OCI-LY3 (cell line): Measurements from ENCODE around the gene DENND5A.
"Not testable (repeated sequence)": the region's sequence is repeated elsewhere in the genome, so short reads cannot be mapped to it uniquely, and the experiment has no call there.

Experiments used
- H2AFZ ChIP-seq: fragments of 200-600, 300-600 bp; shearing (Covaris generic); 2 replicates; pipeline ENCODE4 v1.6.0; 2014; ENCODE audit warnings: antibody characterized with exemption, low read depth, low read length
- H3K27ac ChIP-seq: fragments of 200-600, 300-600 bp; sonication (generic); 2 replicates; pipeline ENCODE4 v1.5.1; 2014; ENCODE audit warnings: mild to moderate bottlenecking, low read length, moderate library complexity, mixed read lengths
- H3K27me3 ChIP-seq: fragments of 200-600, 300-600 bp; sonication (generic); 2 replicates; pipeline ENCODE4 v1.6.1; 2014; ENCODE audit warnings: low read depth, low read length, mixed read lengths
- H3K36me3 ChIP-seq: fragments of 200-600, 300-600 bp; sonication (generic); replicated peaks from 2 replicates; pipeline ENCODE3; 2014; ENCODE audit warnings: low read depth, low read length, mixed read lengths
- H3K4me1 ChIP-seq: fragments of 300-600, 200-600 bp; sonication (generic); 2 replicates; pipeline ENCODE4 v1.6.1; 2014; ENCODE audit warnings: low read length, mixed read lengths
- H3K4me2 ChIP-seq: fragments of 200-600, 300-600 bp; sonication (generic); 2 replicates; pipeline ENCODE4 v1.6.1; 2014; ENCODE audit warnings: low read length, mixed read lengths
- H3K4me3 ChIP-seq: fragments of 300-600, 200-600 bp; sonication (generic); 2 replicates; pipeline ENCODE4 v1.5.1; 2014; ENCODE audit warnings: antibody characterized with exemption, mild to moderate bottlenecking, low read length, moderate library complexity
- H3K79me2 ChIP-seq: fragments of 300-600, 200-600 bp; shearing (Covaris generic); 2 replicates; pipeline ENCODE4 v1.6.1; 2014; ENCODE audit warnings: mild to moderate bottlenecking, low read length, mixed read lengths
- H3K9ac ChIP-seq: fragments of 300-600, 200-600 bp; shearing (Covaris generic); 2 replicates; pipeline ENCODE4 v1.6.0; 2014; ENCODE audit warnings: mild to moderate bottlenecking, low read length, moderate library complexity
- H3K9me3 ChIP-seq: fragments of 200-600, 300-600 bp; shearing (Covaris generic); 2 replicates; pipeline ENCODE4 v1.6.1; 2014; ENCODE audit warnings: low read length, mixed read lengths; ENCODE audit not compliant: insufficient read depth
- H4K20me1 ChIP-seq: fragments of 200-600, 300-600 bp; sonication (generic); 2 replicates; pipeline ENCODE4 v1.6.1; 2016; ENCODE audit warnings: low read length, mixed read lengths; ENCODE audit not compliant: insufficient read depth
- CTCF ChIP-seq: fragments of 200-600, 300-600 bp; sonication (generic); IDR thresholded peaks from 2 replicates; pipeline ENCODE4 v1.5.1; 2014; ENCODE audit warnings: antibody characterized with exemption, low read length, low read depth
- EZH2phosphoT487 ChIP-seq: fragments of 200-600 bp; shearing (Covaris generic); IDR thresholded peaks from 2 replicates; pipeline ENCODE4 v1.6.1; 2018; ENCODE audit warnings: antibody characterized with exemption, mixed run types, low read depth

The DENND5A gene

GRCh38 chr11:9228091-9228490 lies 37.1 kb downstream of the DENND5A start:
- peaks cover 80% of the 10 kb centered on the region for H3K79me2 ChIP-seq
- H3K9me3 ChIP-seq: no peaks in the 10 kb centered on the region
- H3K4me3 ChIP-seq: no peak overlapping the region
- no peak overlapping the region for H3K4me2 ChIP-seq
- peaks cover 19% of the 10 kb centered on the region for H3K4me1 ChIP-seq
- TF ChIP-seq EZH2phosphoT487 (no peak), CTCF (no peak)
- no peak overlapping the region for H3K27ac ChIP-seq
- H3K9ac ChIP-seq: no peak overlapping the region
- no peaks in the 10 kb centered on the region for H3K36me3 ChIP-seq
- peaks cover 50% of the 10 kb centered on the region for H4K20me1 ChIP-seq
- H2AFZ ChIP-seq: no peak overlapping the region
- no peaks in the 10 kb centered on the region for H3K27me3 ChIP-seq

GRCh38 chr11:9225748-9226298 lies 39.3 kb downstream of the DENND5A start:
- H4K20me1 ChIP-seq: peaks cover 37% of the 10 kb centered on the region
- no peaks in the 10 kb centered on the region for H3K36me3 ChIP-seq
- H3K9me3 ChIP-seq: no peaks in the 10 kb centered on the region
- no peak overlapping the region for H3K27ac ChIP-seq
- no peak overlapping the region for H3K4me3 ChIP-seq
- H2AFZ ChIP-seq: no peak overlapping the region
- TF ChIP-seq CTCF: no peak
- no peak for TF ChIP-seq EZH2phosphoT487
- no peak overlapping the region for H3K9ac ChIP-seq
- no peaks in the 10 kb centered on the region for H3K27me3 ChIP-seq
- H3K4me1 ChIP-seq: peaks cover 11% of the 10 kb centered on the region
- no peak overlapping the region for H3K4me2 ChIP-seq
- peaks cover 76% of the 10 kb centered on the region for H3K79me2 ChIP-seq

- H3K27ac ChIP-seq: no peak overlapping the region
- H3K4me2 ChIP-seq: no peak overlapping the region
- no peak overlapping the region for H3K4me3 ChIP-seq
- no peaks in the 10 kb centered on the region for H3K27me3 ChIP-seq
- peaks cover 11% of the 10 kb centered on the region for H3K4me1 ChIP-seq
- H3K9me3 ChIP-seq: no peaks in the 10 kb centered on the region
- TF ChIP-seq EZH2phosphoT487 (no peak), CTCF (no peak)
- peaks cover 70% of the 10 kb centered on the region for H3K79me2 ChIP-seq
- H3K9ac ChIP-seq: no peak overlapping the region
- H3K36me3 ChIP-seq: no peaks in the 10 kb centered on the region
- H4K20me1 ChIP-seq: peaks cover 20% of the 10 kb centered on the region
- no peak overlapping the region for H2AFZ ChIP-seq
Observed at GRCh38 chr11:9222654-9223053, 42.5 kb downstream of the DENND5A start.

- H2AFZ ChIP-seq: not testable (repeated sequence)
- peaks cover 74% of the 10 kb centered on the region for H3K79me2 ChIP-seq
Observed at GRCh38 chr11:9220853-9221252, 44.3 kb downstream of the DENND5A start.

GRCh38 chr11:9219572-9219971 lies 45.6 kb downstream of the DENND5A start:
- Histone ChIP-seq H3K4me3 (no peak overlapping the region), H4K20me1 (peaks cover 16% of the 10 kb centered on the region), H3K27ac (no peak overlapping the region), H3K4me1 (peaks cover 5% of the 10 kb centered on the region), H3K9ac (no peak overlapping the region), H3K9me3 (no peaks in the 10 kb centered on the region), H3K79me2 (peaks cover 70% of the 10 kb centered on the region), H3K27me3 (no peaks in the 10 kb centered on the region), H3K4me2 (no peak overlapping the region), H2AFZ (no peak overlapping the region), H3K36me3 (no peaks in the 10 kb centered on the region)
- TF ChIP-seq CTCF (no peak), EZH2phosphoT487 (no peak)

More at GRCh38 chr11:9220853-9221252, 44.3 kb downstream of the DENND5A start:
- not testable (repeated sequence) for H3K36me3 ChIP-seq, H3K9me3 ChIP-seq, H3K27me3 ChIP-seq, H3K4me3 ChIP-seq, H3K4me2 ChIP-seq, H3K27ac ChIP-seq, H3K9ac ChIP-seq
- peaks cover 21% of the 10 kb centered on the region for H4K20me1 ChIP-seq
- H3K4me1 ChIP-seq: peaks cover 11% of the 10 kb centered on the region
